GM19328 (cell line): ENCODE results near the gene CADM2.

Experiments used
- ATAC-seq: cut with Tn5 transposase; IDR thresholded peaks from one replicate; pipeline ENCODE4 v1.9.1; 2021; ENCODE audit warnings: mild to moderate bottlenecking, moderate library complexity; ENCODE audit not compliant: unreplicated experiment

Gene CADM2

DNA sequence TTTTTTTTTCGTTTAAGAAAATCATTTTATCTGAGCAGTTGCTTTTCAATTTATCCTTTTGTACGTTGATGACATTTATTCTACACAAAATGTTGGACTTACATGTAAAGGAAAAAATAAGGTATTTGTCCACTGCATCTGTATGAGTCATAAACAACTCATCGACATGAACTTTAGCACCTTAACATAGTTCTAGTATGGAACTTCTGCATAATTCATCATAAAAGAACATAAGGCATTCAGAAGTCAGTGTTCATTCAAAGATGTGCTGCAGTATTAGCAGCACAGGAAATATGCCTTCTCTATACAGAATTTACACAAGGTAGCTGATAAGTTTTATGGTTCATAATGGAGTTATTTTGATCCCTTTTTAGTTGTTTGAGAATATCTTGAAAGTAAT, 801.6 kb downstream of the CADM2 start:
- ATAC-seq = no peak

DNA sequence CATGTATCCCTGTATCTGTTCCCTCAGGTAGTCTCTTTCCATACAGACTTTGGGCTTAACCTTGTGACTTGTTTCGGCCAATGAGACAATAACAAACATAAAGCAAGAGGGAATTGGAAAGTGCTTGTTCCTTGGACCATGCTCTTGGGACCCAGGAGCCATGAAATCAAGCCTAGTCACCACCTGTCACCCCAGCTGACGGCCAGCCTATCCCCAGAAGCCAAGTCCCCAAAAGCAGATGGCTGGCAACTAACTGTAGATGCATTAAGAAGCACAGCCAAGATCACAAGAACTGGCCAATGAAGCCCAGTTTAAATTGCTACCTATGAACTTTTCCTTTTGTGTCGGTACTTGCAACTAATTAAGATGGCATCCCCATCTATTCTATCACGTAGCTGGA, 822.0 kb downstream of the CADM2 start:
- no peak for ATAC-seq

DNA sequence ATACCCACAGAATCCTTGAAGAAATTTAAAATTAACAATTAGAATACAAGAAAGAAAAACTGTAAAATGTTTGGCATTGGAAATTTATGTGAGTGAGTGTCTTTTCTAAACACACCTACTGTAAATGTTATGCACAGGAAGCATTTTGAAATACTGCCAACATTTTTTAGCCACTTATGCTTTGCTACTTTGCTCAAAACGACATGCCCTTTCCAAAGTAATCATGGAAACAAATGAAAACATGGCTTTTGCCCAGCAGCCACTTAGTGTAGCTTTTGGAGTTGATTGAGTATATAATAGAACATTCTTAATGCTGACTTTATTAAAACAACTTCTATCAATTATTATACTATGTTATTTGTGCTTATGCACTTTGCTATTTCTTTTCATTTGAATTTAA, 823.0 kb downstream of the CADM2 start:
- ATAC-seq = no peak

DNA sequence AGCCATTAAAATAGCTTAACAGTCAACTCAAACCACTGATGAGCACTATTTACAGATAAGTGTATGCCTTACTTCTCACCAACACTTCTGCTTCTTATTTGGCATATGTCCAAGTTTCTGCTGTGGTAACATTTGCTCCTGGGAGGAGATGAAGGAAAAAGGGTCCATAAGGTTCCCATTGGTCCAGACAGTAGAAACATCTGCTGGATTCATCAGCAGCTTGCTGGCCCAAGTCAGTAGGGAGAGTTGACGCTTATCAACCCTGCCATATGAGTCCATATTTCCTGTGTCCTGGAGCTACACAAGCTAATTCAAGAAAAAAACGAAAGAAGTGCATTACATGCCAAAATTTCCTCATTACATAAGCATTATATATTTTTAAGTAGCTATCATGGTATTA, 824.5 kb downstream of the CADM2 start:
- ATAC-seq = no peak

DNA sequence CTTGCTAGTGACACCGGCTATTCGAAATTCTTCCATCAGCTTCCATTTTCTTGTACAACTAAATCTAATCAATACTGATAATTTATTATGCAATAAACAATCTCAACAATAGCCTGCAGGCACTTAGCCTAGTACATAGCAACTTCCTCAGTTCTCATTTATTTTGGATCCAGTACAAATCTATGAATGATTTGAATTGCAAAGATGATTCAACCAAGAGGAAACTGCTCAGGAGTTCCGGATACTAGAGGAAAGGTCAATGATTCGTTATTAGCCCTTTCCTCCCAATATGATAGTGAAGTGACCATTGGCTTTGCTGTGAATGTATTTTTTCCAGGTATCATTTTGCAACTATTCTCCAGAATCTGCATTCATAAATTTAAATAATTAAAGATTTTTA, 827.0 kb downstream of the CADM2 start:
- no peak for ATAC-seq

DNA sequence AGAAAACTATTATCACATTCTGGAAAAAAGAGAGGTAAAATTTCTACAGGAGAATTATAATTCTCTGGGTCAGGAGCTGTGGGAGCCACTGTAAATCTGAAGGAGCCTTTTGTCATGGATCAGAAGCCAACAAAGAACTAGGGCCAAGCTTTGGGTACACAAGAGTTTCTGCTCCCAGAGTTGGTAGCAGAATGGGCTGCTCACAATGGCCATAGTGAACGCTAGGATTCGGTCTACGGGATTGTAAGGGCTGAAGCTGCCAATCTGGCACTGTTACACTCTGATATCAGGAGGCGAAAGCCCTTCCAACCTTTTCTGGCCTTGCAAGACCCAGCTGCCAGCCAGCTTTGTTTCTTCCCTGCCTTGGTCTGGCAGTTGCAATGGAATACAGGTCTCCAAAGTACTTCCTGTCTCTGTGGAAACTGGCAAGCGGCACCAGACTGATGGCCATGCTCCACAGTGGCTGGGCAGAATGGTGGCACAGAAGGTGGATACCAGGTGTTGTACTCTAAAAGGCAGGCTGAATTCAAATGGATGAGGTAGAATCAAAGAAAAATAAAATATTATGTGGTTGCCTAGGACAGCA, 831.7 kb downstream of the CADM2 start:
- no peak for ATAC-seq

DNA sequence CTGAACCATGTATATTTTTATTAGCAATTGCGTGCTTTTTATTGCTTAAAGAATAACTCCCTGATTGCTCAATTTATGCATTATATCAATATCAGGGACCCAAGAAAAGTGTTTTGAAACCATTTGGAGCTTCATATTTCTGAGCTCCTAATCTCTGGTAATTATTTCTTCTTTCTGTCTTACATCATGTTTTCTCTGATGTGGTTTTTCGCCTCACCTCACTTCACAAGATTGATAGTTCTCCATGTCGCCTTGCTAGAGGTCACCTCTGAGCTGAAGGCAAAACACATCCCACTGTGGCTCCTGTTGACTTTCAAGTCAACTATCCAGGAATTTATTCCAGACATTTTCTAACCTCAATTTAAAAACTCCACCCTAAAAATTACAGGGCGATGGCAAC, 837.4 kb downstream of the CADM2 start:
- ATAC-seq = no peak

DNA sequence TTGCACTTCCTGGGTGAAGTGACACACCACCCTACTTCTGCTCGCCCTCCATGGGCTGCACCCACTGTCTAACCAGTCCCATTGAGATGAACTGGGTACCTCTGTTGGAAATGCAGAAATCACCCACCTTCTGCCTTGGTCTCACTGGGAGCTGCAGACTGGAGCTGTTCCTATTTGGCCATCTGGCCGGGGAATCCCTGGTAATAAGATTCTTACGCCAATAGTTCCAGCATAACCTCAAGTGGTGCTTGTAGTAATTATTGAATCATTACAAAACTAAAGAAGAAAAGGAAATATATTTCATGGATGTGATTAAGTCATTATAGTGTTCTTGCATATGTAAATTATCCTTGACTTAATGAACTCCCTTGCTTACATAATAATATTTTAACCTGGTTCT, 841.9 kb downstream of the CADM2 start:
- ATAC-seq = no peak

DNA sequence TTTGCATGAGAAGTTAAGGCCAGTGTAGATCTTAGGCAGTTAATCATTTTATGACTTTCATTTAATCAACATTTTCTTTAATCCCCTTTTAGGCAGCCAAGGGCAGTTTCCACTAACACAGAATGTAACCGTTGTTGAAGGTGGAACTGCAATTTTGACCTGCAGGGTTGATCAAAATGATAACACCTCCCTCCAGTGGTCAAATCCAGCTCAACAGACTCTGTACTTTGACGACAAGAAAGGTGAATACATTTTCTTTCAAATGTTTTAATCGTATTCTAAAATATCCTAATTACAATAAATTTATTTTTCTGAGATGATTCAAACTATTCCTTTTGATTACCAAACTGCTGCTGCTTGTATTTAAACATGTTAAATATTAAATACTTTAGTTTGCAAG, 843.2 kb downstream of the CADM2 start:
- ATAC-seq = no peak

DNA sequence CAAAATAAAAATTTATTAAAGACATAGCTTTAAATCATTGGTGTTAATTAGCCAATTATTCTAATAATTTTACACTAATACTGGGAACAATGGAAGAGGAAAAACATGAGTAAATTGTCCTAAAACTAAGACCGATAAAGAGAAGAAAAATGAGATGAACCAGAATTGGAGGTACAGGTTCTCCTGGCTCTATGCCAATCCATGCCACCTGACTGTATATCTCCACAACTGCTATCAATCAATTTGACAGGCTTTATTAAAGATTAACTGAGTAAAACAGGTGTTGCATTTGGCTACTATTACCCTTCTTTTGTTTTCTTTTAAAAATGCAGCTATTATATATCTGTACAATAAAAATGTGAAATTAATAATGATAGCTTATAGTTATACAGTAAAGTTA, 850.0 kb downstream of the CADM2 start:
- no peak for ATAC-seq

DNA sequence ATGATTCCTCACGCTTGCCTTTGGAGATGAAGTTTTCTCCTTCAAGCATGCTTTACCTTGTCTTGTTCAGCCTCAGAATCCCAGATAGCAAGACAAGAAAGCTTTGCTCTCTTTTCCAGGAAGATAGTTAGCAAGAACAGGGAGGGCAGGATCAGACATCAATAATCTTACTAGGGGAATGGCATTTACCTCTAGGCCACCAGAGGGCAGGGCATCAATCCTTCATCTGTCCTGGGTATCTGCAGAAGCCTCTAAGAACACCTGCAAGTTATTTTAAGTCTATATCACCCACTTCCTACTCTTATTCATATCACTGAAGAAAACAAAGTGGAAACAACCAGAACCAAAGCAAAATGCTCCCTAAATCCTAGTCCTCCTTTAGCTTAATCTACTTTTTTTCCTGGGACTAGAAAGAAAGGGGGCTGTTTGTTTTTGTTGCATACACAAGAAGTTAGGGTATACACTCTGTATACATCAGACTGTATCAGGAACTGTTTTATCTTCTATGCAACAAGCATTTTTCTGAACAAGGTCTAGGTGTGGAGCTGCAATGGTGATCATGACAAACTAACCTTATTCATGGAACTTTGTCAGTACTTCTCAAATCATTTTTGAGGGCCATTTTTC, 862.5 kb downstream of the CADM2 start:
- no peak for ATAC-seq

DNA sequence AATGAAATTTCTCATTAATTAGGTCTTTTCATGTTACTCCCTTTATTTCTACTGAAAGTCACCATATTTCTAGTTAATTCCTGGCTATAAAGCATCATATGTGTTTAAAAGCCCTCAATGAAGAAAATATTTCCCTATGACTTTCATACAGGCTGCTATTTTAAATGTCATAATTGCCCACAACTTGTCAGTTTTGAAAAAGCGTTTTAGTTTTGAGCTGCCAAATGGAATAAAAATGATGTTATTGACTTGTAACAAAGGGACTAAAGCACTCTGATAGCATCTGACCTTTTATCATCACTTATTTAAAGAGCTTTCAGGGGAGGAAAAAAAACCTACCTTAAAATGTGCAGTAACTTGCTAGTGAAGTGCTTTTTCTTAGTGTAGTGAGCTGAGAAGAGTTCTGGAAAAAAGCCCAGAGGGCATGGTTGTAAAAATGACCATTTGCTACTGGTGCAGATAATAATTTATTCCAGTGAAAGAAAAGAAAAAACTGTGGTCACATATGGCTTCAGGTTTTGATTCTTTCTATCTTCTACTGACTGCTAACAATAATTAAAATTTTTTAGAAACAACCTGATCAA, 877.2 kb downstream of the CADM2 start:
- ATAC-seq = no peak

DNA sequence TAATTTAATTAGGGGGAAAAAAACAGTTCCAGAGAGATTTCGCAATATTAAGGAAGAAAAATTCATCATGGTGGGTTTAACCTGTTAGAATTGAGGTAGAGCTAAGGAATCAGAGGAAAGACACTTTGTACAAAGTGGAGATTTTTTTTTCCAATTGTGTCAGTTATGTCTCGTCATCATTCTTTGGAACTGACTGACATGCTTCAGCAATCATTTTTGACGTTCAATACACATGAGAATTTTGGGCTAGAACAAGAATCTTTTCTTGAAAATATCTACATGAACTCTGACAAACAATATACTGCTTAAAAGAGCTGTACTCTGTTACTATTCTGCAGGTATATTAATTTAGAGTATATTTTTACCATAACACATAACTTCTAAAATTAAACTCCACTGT, 878.6 kb downstream of the CADM2 start:
- ATAC-seq = no peak

DNA sequence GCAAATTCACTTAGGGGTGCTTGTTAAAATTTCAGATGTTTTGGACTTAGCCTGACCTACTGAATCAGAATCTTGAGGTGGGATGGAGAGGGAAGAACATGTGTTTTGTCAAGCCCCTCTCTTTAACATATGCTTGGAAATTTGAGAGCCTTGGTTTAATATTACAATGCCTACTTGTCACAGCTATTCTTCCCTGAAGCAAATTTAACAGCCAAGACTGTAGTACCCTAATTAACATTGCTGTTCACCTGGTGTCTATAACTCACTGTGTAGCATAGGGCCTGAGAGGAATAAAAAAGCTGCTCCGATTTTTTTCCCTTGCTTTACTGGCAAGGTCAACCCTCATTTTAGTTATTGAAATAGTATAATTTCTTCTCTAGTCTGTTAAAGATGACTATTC, 880.1 kb downstream of the CADM2 start:
- ATAC-seq = no peak

DNA sequence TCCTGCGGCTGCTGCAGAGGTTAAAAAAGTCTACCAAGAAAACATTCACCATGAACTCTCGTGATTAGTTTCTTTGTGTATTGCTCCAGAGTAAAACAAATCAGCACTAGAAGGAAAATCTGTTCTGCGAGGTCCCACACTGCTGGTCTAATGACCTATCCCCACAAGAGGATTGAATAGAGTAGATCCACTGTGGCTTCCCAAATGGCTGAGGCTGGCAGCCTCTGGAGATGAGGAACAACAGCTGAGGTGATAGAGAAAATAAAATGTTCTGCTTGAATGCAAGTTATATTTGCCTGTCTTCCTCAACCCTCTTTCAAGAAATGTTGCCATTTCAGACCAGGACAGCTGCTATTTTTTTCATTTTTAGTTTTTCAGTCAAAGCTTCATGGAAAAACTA, 883.3 kb downstream of the CADM2 start:
- ATAC-seq = no peak

DNA sequence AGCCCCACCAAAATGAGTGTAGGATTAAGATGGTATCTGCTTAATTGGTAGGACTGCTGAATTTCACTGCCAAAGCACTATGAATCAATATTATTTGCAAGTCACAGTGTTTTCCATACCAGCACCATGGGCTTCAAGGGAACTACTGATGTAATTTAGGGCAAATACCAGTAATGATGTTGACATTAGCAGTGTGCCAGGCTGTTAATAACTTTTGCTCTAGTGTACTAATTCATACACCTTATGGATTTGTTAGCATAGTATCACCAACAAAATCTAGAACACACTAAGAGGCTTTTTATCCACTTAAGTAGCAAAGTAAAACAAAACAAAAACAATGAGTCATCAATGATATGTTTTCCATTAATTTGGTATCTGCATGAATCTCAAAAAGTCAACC, 888.2 kb downstream of the CADM2 start:
- ATAC-seq = no peak

DNA sequence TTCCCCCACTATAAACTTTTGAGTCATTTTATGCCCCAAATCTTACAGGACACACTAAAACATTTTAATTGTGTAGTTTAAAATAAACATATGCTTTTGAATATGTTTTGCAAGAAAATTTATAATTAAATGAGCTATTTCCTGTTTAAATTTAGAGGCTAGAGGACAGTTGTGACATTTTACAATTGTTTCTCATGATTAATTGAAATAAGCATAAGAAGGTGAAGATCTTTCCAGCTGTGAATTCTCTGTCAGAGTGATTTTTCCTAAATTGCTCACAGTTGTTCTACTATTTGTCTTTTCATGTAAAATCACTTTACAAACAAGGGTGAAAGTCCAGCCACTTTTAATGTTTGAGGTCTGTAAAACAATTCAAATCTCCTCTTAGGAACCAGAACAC, 892.3 kb downstream of the CADM2 start:
- no peak for ATAC-seq

DNA sequence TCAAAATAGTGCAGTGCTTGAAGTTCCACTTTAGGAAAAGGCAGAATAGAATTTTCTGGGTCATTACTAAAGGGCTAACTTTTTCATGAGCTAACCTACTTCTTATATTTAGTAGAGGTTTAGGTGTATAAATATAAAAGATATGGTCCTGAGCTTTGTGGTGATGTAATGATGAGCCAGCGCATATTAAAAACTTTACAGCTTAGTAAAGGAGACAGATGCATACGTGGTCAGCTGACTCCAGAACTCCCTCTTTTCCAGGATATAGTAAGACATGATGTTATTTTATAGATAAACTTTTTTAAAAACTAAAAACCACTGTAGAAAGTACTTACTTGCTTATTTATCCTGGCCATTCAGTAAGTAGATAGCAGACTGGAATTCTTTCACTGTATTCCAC, 895.0 kb downstream of the CADM2 start:
- ATAC-seq = no peak

DNA sequence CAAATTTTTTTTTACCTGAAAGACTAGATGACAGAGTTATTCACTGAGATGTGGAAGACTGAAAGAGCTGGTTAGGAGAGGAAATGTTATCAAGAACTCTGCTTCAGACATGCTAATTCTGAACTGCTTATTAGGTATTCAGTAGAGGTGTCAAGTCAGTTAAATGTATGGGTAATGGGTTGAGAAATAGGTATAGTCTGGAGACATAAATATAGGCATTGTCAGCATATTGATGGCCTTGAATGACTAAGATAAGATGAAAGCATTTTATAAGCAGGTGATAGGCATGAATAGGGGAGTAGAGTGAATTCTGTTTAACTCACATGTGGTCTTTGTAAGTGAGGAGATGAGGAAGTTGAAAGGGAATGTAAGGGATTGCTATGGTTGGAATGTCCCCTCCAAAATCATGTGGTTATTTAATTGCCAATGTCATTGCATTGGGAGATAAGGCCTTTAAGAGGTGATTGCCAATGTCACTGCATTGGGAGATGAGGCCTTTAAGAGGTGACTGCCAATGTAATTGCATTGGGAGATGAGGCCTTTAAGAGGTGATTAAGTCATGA, 904.2 kb downstream of the CADM2 start:
- ATAC-seq = no peak

DNA sequence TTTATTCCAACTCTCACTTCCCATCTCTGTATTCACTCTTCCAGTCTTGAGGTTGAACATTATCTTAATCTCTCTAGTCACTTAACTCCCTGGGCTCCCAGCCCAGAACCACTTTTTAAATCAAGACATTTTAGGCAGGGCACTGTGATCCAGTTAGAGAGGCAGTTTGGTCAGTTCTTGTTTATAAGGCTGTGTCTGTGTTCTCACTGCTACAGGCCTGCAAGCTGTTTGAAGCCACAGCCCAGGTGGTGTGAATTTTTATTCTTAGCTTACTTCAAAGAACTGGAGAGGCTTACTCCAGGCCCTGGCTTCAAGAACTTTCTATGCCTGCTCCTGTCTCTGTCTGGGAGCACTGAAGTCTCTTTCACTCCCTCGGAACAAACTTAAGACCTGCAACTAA, 906.1 kb downstream of the CADM2 start:
- ATAC-seq = no peak

DNA sequence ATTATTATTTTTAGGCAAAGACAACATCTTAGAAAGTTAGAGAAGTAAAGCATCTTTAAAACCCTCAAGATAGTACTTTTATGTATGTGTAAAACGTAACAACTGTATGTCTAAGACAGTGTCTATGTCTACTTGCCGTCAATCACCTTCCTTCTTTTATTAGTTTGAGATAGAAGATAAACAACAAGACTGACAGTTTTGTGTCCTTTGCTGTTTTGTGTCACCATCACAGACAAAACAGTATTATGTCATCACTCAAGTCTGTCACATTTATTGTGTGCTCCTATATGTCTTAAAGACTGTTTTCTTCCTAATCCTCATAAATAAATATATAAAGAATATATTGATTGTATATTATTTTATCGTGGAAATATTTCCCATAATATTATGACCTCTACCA, 908.3 kb downstream of the CADM2 start:
- no peak for ATAC-seq

DNA sequence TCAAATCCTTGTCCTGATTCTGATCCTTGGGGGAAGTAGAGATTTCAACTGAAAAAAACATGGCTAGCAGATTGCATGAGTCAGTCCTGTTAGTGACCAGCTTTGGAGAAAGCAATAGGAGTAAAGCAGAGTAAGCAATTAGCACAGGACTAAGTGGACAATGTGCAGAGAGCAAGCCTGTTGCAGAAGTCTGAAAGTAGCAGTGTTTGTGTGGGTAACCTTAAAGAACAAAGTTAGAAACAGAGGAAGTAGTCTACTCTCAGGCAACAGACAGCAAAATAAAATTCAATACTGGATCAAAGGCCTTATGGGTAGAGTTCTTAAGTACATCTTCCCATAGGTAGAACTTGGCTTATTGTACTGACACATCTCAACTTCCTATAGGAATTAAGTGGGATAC, 916.8 kb downstream of the CADM2 start:
- no peak for ATAC-seq

DNA sequence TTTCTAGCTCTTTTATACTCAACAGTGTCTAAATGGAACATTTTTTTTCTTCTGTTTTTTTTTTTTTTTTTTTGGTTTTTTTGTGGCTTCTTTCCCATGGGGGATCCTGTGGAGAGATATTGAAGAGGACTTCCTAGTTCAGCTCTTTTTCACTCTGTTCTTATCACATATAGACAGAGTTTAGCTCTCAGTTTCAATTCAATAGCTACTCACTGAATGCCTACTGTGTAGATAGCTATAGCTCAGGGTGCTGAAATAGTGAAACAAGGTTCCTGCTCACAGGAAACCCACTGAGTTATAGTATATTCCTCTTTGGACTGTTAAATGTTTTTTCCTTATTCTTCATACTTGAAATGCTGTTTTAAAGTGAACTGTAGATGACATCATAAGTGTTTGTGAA, 918.8 kb downstream of the CADM2 start:
- no peak for ATAC-seq
